Measurements from ENCODE around the gene GOSR1. TPM values are rescaled to one million over a fixed set of nuclear protein-coding genes. Genes with fewer than 3 reads are reported as not detected.

Gene GOSR1
- total RNA-seq, 1 donor from 2014 or later = 53.8 TPM

DNA sequence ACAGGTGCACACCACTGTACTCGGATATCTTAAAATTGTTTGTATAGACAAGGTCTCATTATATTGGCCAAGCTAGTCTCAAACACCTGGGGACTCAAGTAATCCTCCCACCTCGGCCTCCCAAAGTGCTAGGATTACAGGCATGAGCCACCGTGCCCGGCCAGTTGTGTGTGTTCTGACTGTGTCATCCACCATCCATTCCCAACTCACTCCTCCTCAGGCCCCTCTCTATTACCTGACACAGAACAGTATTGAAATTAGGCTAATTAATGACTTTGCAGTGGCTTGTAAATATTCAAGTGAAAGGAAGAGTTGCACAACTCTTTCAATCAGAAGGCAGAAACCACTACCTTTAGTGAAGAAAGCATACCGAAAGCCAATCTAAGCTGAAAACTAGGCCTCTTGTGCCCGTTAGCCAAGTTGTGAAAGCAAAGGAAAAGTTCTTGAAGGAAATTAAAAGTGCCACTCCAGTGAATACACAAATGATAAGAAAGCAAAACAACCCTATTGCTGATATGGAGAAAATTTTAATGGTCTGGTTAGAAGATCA is 28.7 kb downstream of the GOSR1 start:
- no peak overlapping the region for H3K4me3 Mint-ChIP-seq
- no peak overlapping the region for H3K27ac Mint-ChIP-seq (ENCODE audit: unreplicated experiment)
- no peaks in the 10 kb centered on the region for H3K27me3 Mint-ChIP-seq (ENCODE audit: low read depth)
- no peak for DNase-seq (ENCODE audit: low read depth, low spot score)
- H3K36me3 Mint-ChIP-seq (ENCODE audit: low read depth) = peaks cover 23% of the 10 kb centered on the region
- TF ChIP-seq CTCF (conservative IDR thresholded peaks at IDR 0.05) = no peak
- no peaks in the 10 kb centered on the region for H3K9me3 Mint-ChIP-seq
- peaks cover 8% of the 10 kb centered on the region for H3K4me1 Mint-ChIP-seq

DNA sequence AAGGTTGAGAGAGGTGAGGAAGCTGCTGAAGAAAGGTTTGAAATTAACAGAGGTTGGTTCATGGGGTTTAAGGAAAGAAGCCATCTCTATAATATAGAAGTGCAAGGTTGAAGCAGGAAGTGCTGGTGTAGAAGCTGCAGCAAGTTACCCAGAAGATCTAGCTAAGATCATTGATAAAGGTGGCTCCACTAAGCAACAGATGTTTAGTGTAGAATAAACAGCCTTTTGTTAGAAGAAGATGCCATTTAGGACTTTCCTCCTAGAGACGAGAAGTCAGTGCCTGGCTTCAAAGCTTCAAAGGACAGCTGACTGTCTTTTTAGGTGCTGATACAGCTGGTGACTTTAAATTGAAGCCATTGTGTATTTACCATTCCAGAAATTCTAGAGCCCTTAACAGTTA is 29.3 kb downstream of the GOSR1 start:
- H3K27ac Mint-ChIP-seq (ENCODE audit: unreplicated experiment) = no peak overlapping the region
- peaks cover 20% of the 10 kb centered on the region for H3K36me3 Mint-ChIP-seq (ENCODE audit: low read depth)
- no peaks in the 10 kb centered on the region for H3K9me3 Mint-ChIP-seq
- TF ChIP-seq CTCF (conservative IDR thresholded peaks at IDR 0.05) = no peak
- H3K4me3 Mint-ChIP-seq = no peak overlapping the region
- DNase-seq (ENCODE audit: low read depth, low spot score) = no peak
- H3K4me1 Mint-ChIP-seq = peaks cover 8% of the 10 kb centered on the region
- no peaks in the 10 kb centered on the region for H3K27me3 Mint-ChIP-seq (ENCODE audit: low read depth)

DNA sequence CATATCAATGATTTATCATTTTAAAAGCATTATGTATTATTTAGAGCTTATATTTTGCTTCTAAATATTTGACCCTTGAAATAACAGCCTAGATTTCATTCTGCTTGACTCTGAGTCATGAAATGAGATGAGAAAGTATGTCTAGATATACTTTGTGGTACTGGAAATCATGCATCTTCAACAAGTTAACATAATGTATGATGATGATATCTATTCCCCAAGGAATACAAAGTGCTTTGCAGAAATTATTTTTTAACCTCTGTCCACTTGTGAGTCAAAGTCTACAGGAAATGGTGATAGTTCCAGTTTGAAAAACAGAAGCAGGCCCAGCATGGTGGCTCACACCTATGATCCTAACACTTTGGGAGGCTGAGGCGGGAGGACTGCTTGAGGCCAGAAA is 36.1 kb downstream of the GOSR1 start:
- no peak for TF ChIP-seq CTCF (conservative IDR thresholded peaks at IDR 0.05)
- no peak overlapping the region for H3K27ac Mint-ChIP-seq (ENCODE audit: unreplicated experiment)
- no peaks in the 10 kb centered on the region for H3K4me1 Mint-ChIP-seq
- no peaks in the 10 kb centered on the region for H3K27me3 Mint-ChIP-seq (ENCODE audit: low read depth)
- H3K36me3 Mint-ChIP-seq (ENCODE audit: low read depth) = peaks cover 7% of the 10 kb centered on the region
- H3K9me3 Mint-ChIP-seq = no peaks in the 10 kb centered on the region
- DNase-seq (ENCODE audit: low read depth, low spot score) = no peak
- H3K4me3 Mint-ChIP-seq = no peak overlapping the region

DNA sequence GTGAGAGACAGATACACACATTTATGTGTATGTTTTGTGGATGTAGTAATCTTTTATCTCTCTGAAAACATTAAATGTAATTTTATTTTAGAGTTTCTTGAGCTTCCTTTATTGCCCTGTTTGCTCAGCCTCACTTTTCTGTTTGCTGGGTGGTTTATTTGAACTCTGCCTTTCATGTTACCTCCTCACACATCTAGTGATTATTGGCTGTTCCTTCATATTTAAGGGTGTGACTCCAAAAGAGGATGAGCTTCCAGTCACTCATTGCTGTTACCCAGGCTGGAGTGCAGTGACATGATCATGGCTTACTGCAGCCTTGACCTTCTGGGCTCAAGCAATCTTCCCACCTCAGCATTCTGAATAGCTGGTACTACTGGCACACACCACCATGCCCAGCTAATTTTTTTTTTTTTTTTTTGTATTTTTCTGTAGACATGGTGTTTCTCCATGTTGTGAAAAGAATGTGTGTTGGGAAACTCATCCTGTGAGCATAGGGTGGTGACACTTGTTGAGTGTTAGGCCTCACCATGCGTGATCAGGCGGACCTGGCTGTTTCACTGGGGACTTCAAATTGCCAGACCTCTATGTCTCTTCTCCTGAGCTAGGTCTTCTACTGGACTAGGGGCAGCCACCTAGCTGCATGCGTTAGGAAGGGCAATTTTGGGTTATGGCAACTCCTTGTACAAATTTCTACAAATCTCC is 37.8 kb downstream of the GOSR1 start:
- Mint-ChIP-seq H3K27ac (ENCODE audit: unreplicated experiment) (no peak overlapping the region), H3K36me3 (ENCODE audit: low read depth) (peaks cover 7% of the 10 kb centered on the region)
- no peak for TF ChIP-seq CTCF (conservative IDR thresholded peaks at IDR 0.05)

GRCh38 chr17:30517786-30518185 is 40.6 kb downstream of the GOSR1 start:
- Mint-ChIP-seq H3K27me3 (ENCODE audit: low read depth) (no peaks in the 10 kb centered on the region), H3K27ac (ENCODE audit: unreplicated experiment) (no peak overlapping the region), H3K36me3 (ENCODE audit: low read depth) (peaks cover 27% of the 10 kb centered on the region), H3K9me3 (peaks cover 4% of the 10 kb centered on the region), H3K4me3 (no peak overlapping the region), H3K4me1 (peaks cover 8% of the 10 kb centered on the region)
- no peak for TF ChIP-seq CTCF (conservative IDR thresholded peaks at IDR 0.05)
- no peak for DNase-seq (ENCODE audit: low read depth, low spot score)

More for the DNA sequence above, 37.8 kb downstream of the GOSR1 start:
- H3K27me3 Mint-ChIP-seq (ENCODE audit: low read depth) = no peaks in the 10 kb centered on the region
- H3K4me1 Mint-ChIP-seq = peaks cover 6% of the 10 kb centered on the region
- no peak overlapping the region for H3K4me3 Mint-ChIP-seq
- DNase-seq (ENCODE audit: low read depth, low spot score) = no peak
- H3K9me3 Mint-ChIP-seq = no peaks in the 10 kb centered on the region
